K562 (cell line): ENCODE data around the gene CLEC17A. TPM values are rescaled to one million over a fixed set of nuclear protein-coding genes. Genes with fewer than 3 reads are reported as not detected.

Experiments
- ATAC-seq: fragments of 200-7000 bp; cut with Tn5 transposase; 3 replicates; pipeline ENCODE4 v1.9.1; 2020; ENCODE audit warnings: moderate library complexity
- BruUV-seq: library from RNA; stranded (reverse); fragments of 400-500 nt; replicated peaks from 2 replicates; lab custom pipeline; 2021; lab: Mats Ljungman, UMichigan
- CTCF ChIA-PET: fragments of 300-600 bp; formaldehyde crosslinking; extraction: SDS; loops from one replicate; lab custom pipeline; 2021; ENCODE audit warnings: low intra/inter-chr PET ratio; lab: Yijun Ruan, JAX
- POLR2A ChIA-PET: fragments of 300-600, 350-650 bp; sonication (Branson Sonifier 250); formaldehyde crosslinking; extraction: SDS; loops from one replicate; lab custom pipeline; 2021; ENCODE audit warnings: antibody characterized with exemption, inconsistent platforms; lab: Yijun Ruan, JAX
- DNase-seq, 4 experiments: peaks; one replicate each; pipeline versions ENCODE4 v3.0.0 to v3.0.0-alpha.2; 2011 to 2018; ENCODE audit warnings: low spot score in 3 of 4, mixed read lengths in 3 of 4; ENCODE audit errors: extremely low read depth in 1 of 4
- FAIRE-seq: peaks from 2 replicates; lab custom pipeline; 2011; peaks lifted over from hg19 to GRCh38; lab: Jason Lieb, UNC
- H2AFZ ChIP-seq: 2 replicates; pipeline ENCODE4 v1.6.0; 2011; ENCODE audit warnings: low read depth, low read length, control low read depth, inconsistent platforms
- H3K27ac ChIP-seq: fragments of 200-600 bp; 3 replicates; pipeline ENCODE4 v1.8.0; 2011; ENCODE audit warnings: low read depth, mild to moderate bottlenecking, control low read depth, inconsistent platforms, low read length, moderate library complexity, mixed read lengths; ENCODE audit errors: extremely low read depth
- H3K27me3 ChIP-seq, 2 experiments: fragments of 300-600 bp in 1 of 2; 2 replicates in 1 of 2; 3 replicates in 1 of 2; pipeline versions ENCODE4 v1.6.0 to v1.8.0; 2011; ENCODE audit warnings: inconsistent platforms in 2 of 2, low read length in 2 of 2, mild to moderate bottlenecking in 1 of 2, mixed read lengths in 1 of 2, moderate library complexity in 1 of 2; ENCODE audit not compliant: control insufficient read depth in 2 of 2, insufficient read depth in 2 of 2
- H3K36me3 ChIP-seq: fragments of 300-600 bp; 3 replicates; pipeline ENCODE4 v1.8.0; 2011; ENCODE audit warnings: mild to moderate bottlenecking, low read length, inconsistent platforms; ENCODE audit not compliant: control insufficient read depth, insufficient read depth
- H3K4me1 ChIP-seq, 2 experiments: fragments of 200-600 bp in 1 of 2; replicated peaks in 1 of 2; 2 replicates in 1 of 2; 3 replicates in 1 of 2; pipeline versions ENCODE4 v1.5.1 to v1.8.0; 2011; ENCODE audit warnings: inconsistent platforms in 2 of 2, low read length in 2 of 2, mild to moderate bottlenecking in 1 of 2, mixed read lengths in 1 of 2, moderate library complexity in 1 of 2; ENCODE audit not compliant: control insufficient read depth in 2 of 2, insufficient read depth in 2 of 2
- H3K4me2 ChIP-seq: 2 replicates; pipeline ENCODE4 v1.6.1; 2011; ENCODE audit warnings: low read length, control low read depth, inconsistent platforms, mixed read lengths; ENCODE audit not compliant: insufficient read depth
- H3K4me3 ChIP-seq: fragments of 200-600 bp; sonication (generic), shearing (Covaris generic); 2 replicates; pipeline ENCODE4 v1.5.1; 2016; ENCODE audit warnings: control low read depth, inconsistent platforms
- H3K79me2 ChIP-seq: fragments of 200-600 bp; 3 replicates; pipeline ENCODE4 v1.8.0; 2011; ENCODE audit warnings: low read length, inconsistent platforms; ENCODE audit not compliant: control insufficient read depth, insufficient read depth
- H3K9ac ChIP-seq, 2 experiments: 2 replicates each; pipeline versions ENCODE4 v1.6.0 to v1.6.1; 2011; ENCODE audit warnings: low read depth in 2 of 2, low read length in 2 of 2, control low read depth in 1 of 2, inconsistent platforms in 1 of 2, mild to moderate bottlenecking in 1 of 2, mixed read lengths in 1 of 2; ENCODE audit not compliant: insufficient read depth in 1 of 2
- H3K9me1 ChIP-seq: one replicate; pipeline ENCODE4 v1.6.0; 2011; ENCODE audit warnings: inconsistent platforms, mild to moderate bottlenecking, low read length, moderate library complexity; ENCODE audit not compliant: control insufficient read depth, insufficient read depth
- H3K9me3 ChIP-seq: replicated peaks from 2 replicates; pipeline ENCODE4 v1.5.1; 2011; ENCODE audit warnings: low read depth, low read length, inconsistent platforms; ENCODE audit not compliant: control insufficient read depth, insufficient read depth
- H4K20me1 ChIP-seq: replicated peaks from 2 replicates; pipeline ENCODE4 v1.6.1; 2011; ENCODE audit warnings: low read length, inconsistent platforms, mixed read lengths; ENCODE audit not compliant: control insufficient read depth, insufficient read depth
- BRCA1 ChIP-seq, 2 experiments: fragments of 450-650 bp in 1 of 2; sonication (generic) in 1 of 2; formaldehyde crosslinking in 1 of 2; IDR thresholded peaks; 2 replicates each; pipeline versions ENCODE4 v1.5.0 to v1.6.1; 2017 to 2020; ENCODE audit warnings: mild to moderate bottlenecking in 1 of 2, missing genetic modification reagents in 1 of 2
- DMBX1 ChIP-seq: fragments of 250-450 bp; sonication (Bioruptor Pico); IDR thresholded peaks from 2 replicates; pipeline ENCODE4 v1.8.0; 2022; ENCODE audit warnings: inconsistent platforms, mild to moderate bottlenecking, moderate library complexity, borderline replicate concordance
- NELFE ChIP-seq: IDR thresholded peaks from 2 replicates; pipeline ENCODE4 v1.6.1; 2011; ENCODE audit warnings: mild to moderate bottlenecking; ENCODE audit not compliant: insufficient read depth, insufficient read length
- NR1H2 ChIP-seq: sonication (generic); formaldehyde crosslinking; IDR thresholded peaks from 2 replicates; pipeline ENCODE4 v1.4.0; 2020; ENCODE audit warnings: mild to moderate bottlenecking, missing genetic modification reagents
- POLR2A ChIP-seq: fragments of 450-650 bp; conservative IDR thresholded peaks from 2 replicates; pipeline ENCODE4 v1.6.1; 2016
- RBM22 ChIP-seq: fragments of 200-400 bp; formaldehyde crosslinking; IDR thresholded peaks from 2 replicates; pipeline ENCODE4 v1.6.1; 2018; ENCODE audit warnings: low read length, low read depth; ENCODE audit not compliant: poor library complexity, severe bottlenecking
- TBL1XR1 ChIP-seq, 2 experiments: IDR thresholded peaks; 2 replicates each; pipeline ENCODE4 v1.6.1; 2012; ENCODE audit warnings: improper control_type of control experiment in 2 of 2, low read length in 2 of 2, mild to moderate bottlenecking in 1 of 2
- ZNF165 ChIP-seq: fragments of 250-450 bp; sonication (Bioruptor Pico); IDR thresholded peaks from 2 replicates; pipeline ENCODE4 v1.4.0; 2020; ENCODE audit warnings: borderline replicate concordance
- ZNF507 ChIP-seq: conservative IDR thresholded peaks from 2 replicates; pipeline ENCODE4 v1.6.1; 2017; ENCODE audit warnings: missing genetic modification characterization, missing compliant biosample characterization
- WGBS: fragments of 100-300 bp; shearing (Covaris generic); methylation state at CpG from one replicate; pipeline ENCODE4 v1.1.6; 2016; ENCODE audit warnings: low coverage, mixed read lengths; ENCODE audit not compliant: insufficient coverage; ENCODE audit errors: missing lambda C conversion rate; 5-methylcytosine and 5-hydroxymethylcytosine counted together
- in situ Hi-C: fragments of 300-500 bp; cut with MboI; formaldehyde crosslinking; loops from 4 replicates; pipeline ENCODE4 v1.15.0; 2018; ENCODE audit warnings: inconsistent platforms, mixed read lengths
- intact Hi-C: fragments of 100-400 bp; cut with micrococcal nuclease; formaldehyde crosslinking; loops from 2 replicates; pipeline ENCODE4 v1.14.2; 2022
- polyA plus RNA-seq, 8 experiments: library from polyadenylated mRNA; depleted of rRNA in 4 of 8; stranded (reverse) in 5 of 8; unstranded in 3 of 8; fragments of >200 nt; fragmentation: Nextera tagmentation in 2 of 8; fragmentation: Illumina TruSeq in 1 of 8; extraction: Ambion mirVana in 2 of 8; extraction: Trizol in 1 of 8; gene quantifications; 2 replicates each; pipeline versions ENCODE4 v1.2.1 to v1.2.3, GENCODE V29; 2011 to 2014; ENCODE audit warnings: inconsistent platforms in 1 of 8, missing spikeins in 1 of 8
- total RNA-seq, 7 experiments: library from RNA; depleted of rRNA in 6 of 7; stranded (reverse); fragments of >200 nt in 6 of 7; fragmentation: Illumina TruSeq in 2 of 7; extraction: Trizol in 2 of 7; gene quantifications; 2 replicates each; pipeline versions ENCODE4 v1.2.1 to v1.2.3, GENCODE V29; 2011 to 2021; ENCODE audit warnings: low replicate concordance in 1 of 7
- TF ChIP-seq, protein P1 (sequence below): fragments of 250-450 bp; sonication (Bioruptor Pico); IDR thresholded peaks from 2 replicates; pipeline ENCODE4 v1.4.0; 2020; ENCODE audit warnings: mild to moderate bottlenecking, moderate library complexity
- TF ChIP-seq, protein P2 (sequence below), 2 experiments: fragments of 450-650 bp in 1 of 2; IDR thresholded peaks; 2 replicates each; pipeline ENCODE4 v1.6.1; 2011 to 2017; ENCODE audit warnings: low read depth in 2 of 2, antibody characterized with exemption in 1 of 2, borderline replicate concordance in 1 of 2, low read length in 1 of 2, mild to moderate bottlenecking in 1 of 2, mixed read lengths in 1 of 2; ENCODE audit not compliant: control insufficient read depth in 1 of 2
- TF ChIP-seq, protein P3 (sequence below): sonication (generic); formaldehyde crosslinking; IDR thresholded peaks from 2 replicates; pipeline ENCODE4 v1.8.0; 2023; ENCODE audit warnings: mild to moderate bottlenecking, missing genetic modification reagents
- TF ChIP-seq, protein P4 (sequence below): fragments of 250-450 bp; sonication (Bioruptor Pico); IDR thresholded peaks from 2 replicates; pipeline ENCODE4 v1.8.0; 2022; ENCODE audit warnings: inconsistent platforms, mild to moderate bottlenecking, moderate library complexity, borderline replicate concordance

The CLEC17A gene
- total and polyA plus RNA-seq, 9 of the 15 experiments (the other 6 are each of a cell fraction or from before 2014, with no cell fraction given): 0.03 TPM; not detected in 8

DNA sequence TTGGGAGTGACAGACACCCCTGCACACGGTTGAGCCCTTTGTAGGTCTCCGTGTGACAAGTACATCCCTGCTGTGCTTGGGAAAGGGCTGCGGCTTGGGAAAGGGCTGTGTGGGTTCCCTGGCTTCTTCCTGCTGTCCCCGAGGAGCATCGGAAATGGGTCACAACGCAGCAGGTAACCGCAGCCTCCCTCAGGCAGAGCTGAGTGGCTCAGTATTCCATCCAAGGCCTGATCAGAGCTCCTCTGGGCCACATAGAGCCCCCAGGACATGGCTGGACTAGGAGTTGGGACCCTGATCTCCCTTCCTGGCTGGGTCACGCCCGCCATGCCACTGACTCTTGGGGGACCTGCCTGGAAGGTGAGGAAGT, 37.2 kb upstream of the CLEC17A start:
- no peak overlapping the region for H3K4me3 ChIP-seq
- no TSS peak for BruUV-seq
- TF ChIP-seq NR1H2: no peak
- TF ChIP-seq POLR2A: no peak
- TF ChIP-seq ZNF165 (CRISPR knock-in tag): no peak
- TF ChIP-seq RBM22: no peak
- TF ChIP-seq, protein P1, sequence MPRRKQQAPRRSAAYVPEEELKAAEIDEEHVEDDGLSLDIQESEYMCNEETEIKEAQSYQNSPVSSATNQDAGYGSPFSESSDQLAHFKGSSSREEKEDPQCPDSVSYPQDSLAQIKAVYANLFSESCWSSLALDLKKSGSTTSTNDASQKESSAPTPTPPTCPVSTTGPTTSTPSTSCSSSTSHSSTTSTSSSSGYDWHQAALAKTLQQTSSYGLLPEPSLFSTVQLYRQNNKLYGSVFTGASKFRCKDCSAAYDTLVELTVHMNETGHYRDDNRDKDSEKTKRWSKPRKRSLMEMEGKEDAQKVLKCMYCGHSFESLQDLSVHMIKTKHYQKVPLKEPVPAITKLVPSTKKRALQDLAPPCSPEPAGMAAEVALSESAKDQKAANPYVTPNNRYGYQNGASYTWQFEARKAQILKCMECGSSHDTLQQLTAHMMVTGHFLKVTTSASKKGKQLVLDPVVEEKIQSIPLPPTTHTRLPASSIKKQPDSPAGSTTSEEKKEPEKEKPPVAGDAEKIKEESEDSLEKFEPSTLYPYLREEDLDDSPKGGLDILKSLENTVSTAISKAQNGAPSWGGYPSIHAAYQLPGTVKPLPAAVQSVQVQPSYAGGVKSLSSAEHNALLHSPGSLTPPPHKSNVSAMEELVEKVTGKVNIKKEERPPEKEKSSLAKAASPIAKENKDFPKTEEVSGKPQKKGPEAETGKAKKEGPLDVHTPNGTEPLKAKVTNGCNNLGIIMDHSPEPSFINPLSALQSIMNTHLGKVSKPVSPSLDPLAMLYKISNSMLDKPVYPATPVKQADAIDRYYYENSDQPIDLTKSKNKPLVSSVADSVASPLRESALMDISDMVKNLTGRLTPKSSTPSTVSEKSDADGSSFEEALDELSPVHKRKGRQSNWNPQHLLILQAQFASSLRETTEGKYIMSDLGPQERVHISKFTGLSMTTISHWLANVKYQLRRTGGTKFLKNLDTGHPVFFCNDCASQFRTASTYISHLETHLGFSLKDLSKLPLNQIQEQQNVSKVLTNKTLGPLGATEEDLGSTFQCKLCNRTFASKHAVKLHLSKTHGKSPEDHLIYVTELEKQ (CRISPR knock-in tag): no peak
- TF ChIP-seq, protein P2, sequence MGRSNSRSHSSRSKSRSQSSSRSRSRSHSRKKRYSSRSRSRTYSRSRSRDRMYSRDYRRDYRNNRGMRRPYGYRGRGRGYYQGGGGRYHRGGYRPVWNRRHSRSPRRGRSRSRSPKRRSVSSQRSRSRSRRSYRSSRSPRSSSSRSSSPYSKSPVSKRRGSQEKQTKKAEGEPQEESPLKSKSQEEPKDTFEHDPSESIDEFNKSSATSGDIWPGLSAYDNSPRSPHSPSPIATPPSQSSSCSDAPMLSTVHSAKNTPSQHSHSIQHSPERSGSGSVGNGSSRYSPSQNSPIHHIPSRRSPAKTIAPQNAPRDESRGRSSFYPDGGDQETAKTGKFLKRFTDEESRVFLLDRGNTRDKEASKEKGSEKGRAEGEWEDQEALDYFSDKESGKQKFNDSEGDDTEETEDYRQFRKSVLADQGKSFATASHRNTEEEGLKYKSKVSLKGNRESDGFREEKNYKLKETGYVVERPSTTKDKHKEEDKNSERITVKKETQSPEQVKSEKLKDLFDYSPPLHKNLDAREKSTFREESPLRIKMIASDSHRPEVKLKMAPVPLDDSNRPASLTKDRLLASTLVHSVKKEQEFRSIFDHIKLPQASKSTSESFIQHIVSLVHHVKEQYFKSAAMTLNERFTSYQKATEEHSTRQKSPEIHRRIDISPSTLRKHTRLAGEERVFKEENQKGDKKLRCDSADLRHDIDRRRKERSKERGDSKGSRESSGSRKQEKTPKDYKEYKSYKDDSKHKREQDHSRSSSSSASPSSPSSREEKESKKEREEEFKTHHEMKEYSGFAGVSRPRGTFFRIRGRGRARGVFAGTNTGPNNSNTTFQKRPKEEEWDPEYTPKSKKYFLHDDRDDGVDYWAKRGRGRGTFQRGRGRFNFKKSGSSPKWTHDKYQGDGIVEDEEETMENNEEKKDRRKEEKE (IDR thresholded peaks at IDR 0.05; ENCODE audit: borderline replicate concordance in 1 of 2, control insufficient read depth in 1 of 2, low read depth in 2 of 2, low read length in 1 of 2): no peak
- TF ChIP-seq, protein P3, sequence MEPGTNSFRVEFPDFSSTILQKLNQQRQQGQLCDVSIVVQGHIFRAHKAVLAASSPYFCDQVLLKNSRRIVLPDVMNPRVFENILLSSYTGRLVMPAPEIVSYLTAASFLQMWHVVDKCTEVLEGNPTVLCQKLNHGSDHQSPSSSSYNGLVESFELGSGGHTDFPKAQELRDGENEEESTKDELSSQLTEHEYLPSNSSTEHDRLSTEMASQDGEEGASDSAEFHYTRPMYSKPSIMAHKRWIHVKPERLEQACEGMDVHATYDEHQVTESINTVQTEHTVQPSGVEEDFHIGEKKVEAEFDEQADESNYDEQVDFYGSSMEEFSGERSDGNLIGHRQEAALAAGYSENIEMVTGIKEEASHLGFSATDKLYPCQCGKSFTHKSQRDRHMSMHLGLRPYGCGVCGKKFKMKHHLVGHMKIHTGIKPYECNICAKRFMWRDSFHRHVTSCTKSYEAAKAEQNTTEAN: no peak
- no peak for TF ChIP-seq ZNF507 (tag)
- TF ChIP-seq TBL1XR1 (IDR thresholded peaks at IDR 0.05; ENCODE audit: low read length in 2 of 2): no peak
- TF ChIP-seq NELFE: no peak
- TF ChIP-seq DMBX1 (CRISPR knock-in tag): no peak
- TF ChIP-seq BRCA1 (IDR thresholded peaks at IDR 0.05): no peak
- TF ChIP-seq BRCA1 (CRISPR knock-in tag; IDR thresholded peaks at IDR 0.05): no peak
- TF ChIP-seq, protein P4, sequence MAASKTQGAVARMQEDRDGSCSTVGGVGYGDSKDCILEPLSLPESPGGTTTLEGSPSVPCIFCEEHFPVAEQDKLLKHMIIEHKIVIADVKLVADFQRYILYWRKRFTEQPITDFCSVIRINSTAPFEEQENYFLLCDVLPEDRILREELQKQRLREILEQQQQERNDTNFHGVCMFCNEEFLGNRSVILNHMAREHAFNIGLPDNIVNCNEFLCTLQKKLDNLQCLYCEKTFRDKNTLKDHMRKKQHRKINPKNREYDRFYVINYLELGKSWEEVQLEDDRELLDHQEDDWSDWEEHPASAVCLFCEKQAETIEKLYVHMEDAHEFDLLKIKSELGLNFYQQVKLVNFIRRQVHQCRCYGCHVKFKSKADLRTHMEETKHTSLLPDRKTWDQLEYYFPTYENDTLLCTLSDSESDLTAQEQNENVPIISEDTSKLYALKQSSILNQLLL: no peak

More for the DNA sequence above, 37.2 kb upstream of the CLEC17A start:
- ATAC-seq (no peak), FAIRE-seq (no peak), DNase-seq (no peak)
- CTCF ChIA-PET: no interaction called here
- 85% methylated on average over 8 of the region's 9 CpGs for WGBS
- Histone ChIP-seq H3K27ac (0 out of 3 replicates have a peak overlapping the region, but pooled peaks have one; percentile 26), H3K79me2 (peaks cover 71% of the 10 kb centered on the region), H3K9me3 (no peaks in the 10 kb centered on the region), H3K9me1 (no peaks in the 10 kb centered on the region), H3K36me3 (peaks cover 37% of the 10 kb centered on the region; the same call in 2 of the 3 replicates), H3K4me2 (no peak overlapping the region), H2AFZ (no peak overlapping the region), H4K20me1 (peaks cover 8% of the 10 kb centered on the region; the same call in 1 of the 2 replicates), H3K9ac (peak overlapping the region in 1 of 2 experiments; percentile 65; a peak in 2 of 4 replicates), H3K27me3 (no peaks in the 10 kb centered on the region), H3K4me1 (peaks cover 21 to 45% of the 10 kb centered on the region in 2 experiments)
- POLR2A ChIA-PET: no interaction called here
- intact Hi-C loops (no loop called here), in situ Hi-C loops (no loop called here)
